GM19463 (cell line): ENCODE results near the gene CRYAB.
A peak's percentile ranks its signal among the peaks of the same experiment; 100 is the strongest.
"Not testable (repeated sequence)": the region's sequence is repeated elsewhere in the genome, so short reads cannot be mapped to it uniquely, and the experiment has no call there.

ENCODE experiments used
- ATAC-seq: cut with Tn5 transposase; IDR thresholded peaks from one replicate; pipeline ENCODE4 v1.9.1; 2021; ENCODE audit warnings: mild to moderate bottlenecking, moderate library complexity; ENCODE audit not compliant: unreplicated experiment

The CRYAB gene

GRCh38 chr11:111910676-111911562 is 651 bp downstream of the CRYAB start:
- no peak for ATAC-seq

- ATAC-seq: no peak
Observed at GRCh38 chr11:111909378-111909777, 2.2 kb downstream of the CRYAB start.

- ATAC-seq: no peak
Observed at GRCh38 chr11:111908639-111909305, 2.8 kb downstream of the CRYAB start.

- ATAC-seq: no peak
Observed at GRCh38 chr11:111906680-111907079, 4.9 kb downstream of the CRYAB start.

- ATAC-seq: no peak
Observed at GRCh38 chr11:111905411-111905810, 6.2 kb downstream of the CRYAB start.

GRCh38 chr11:111886844-111887243 is 24.7 kb downstream of the CRYAB start:
- no peak for ATAC-seq

GRCh38 chr11:111886032-111886431 is 25.5 kb downstream of the CRYAB start:
- no peak for ATAC-seq

- not testable (repeated sequence) for ATAC-seq
Observed at GRCh38 chr11:111885053-111885452, 26.5 kb downstream of the CRYAB start.

GRCh38 chr11:111882202-111882601 is 29.4 kb downstream of the CRYAB start:
- no peak for ATAC-seq

- peak; percentile 1 for ATAC-seq
Observed at GRCh38 chr11:111879637-111879960, 32.0 kb downstream of the CRYAB start.

GRCh38 chr11:111878849-111879636 is 32.5 kb downstream of the CRYAB start, which contains the start of the genes CFAP68 and FDXACB1:
Gene CFAP68, plus strand, starts transcription at chr11:111879541. Its CDS starts 20 bp downstream, at chr11:111879561.
Gene FDXACB1, minus strand, starts transcription at chr11:111879165. Its CDS starts 33 bp downstream, at chr11:111879132.
- ATAC-seq: peak; percentile 88

- ATAC-seq: no peak
Observed at GRCh38 chr11:111878385-111878848, 33.2 kb downstream of the CRYAB start.

GRCh38 chr11:111871693-111872161 is 39.8 kb downstream of the CRYAB start:
- no peak for ATAC-seq

GRCh38 chr11:111870886-111871692 is 40.5 kb downstream of the CRYAB start, which contains the start of gene ALG9:
Gene ALG9, minus strand, starts transcription at chr11:111871581. Its CDS starts 99 bp downstream, at chr11:111871482.
- peak; percentile 96 for ATAC-seq

GRCh38 chr11:111870522-111870885 is 41.1 kb downstream of the CRYAB start:
- ATAC-seq: peak; percentile 5

GRCh38 chr11:111870113-111870512 is 41.5 kb downstream of the CRYAB start:
- ATAC-seq: no peak

- no peak for ATAC-seq
Observed at GRCh38 chr11:111860257-111860656, 51.3 kb downstream of the CRYAB start.
